Liver (tissue), 10 donors: ENCODE data around the gene PRTFDC1. TPM values are rescaled to one million over a fixed set of nuclear protein-coding genes. Genes with fewer than 3 reads are reported as not detected.

Source experiments
- DNase-seq: peaks from one replicate; pipeline ENCODE4 v3.0.0-alpha.2; 2017; ENCODE audit warnings: low spot score
- H3K27ac ChIP-seq, 2 donors: one replicate each; pipeline ENCODE4 v1.7.0; 2013; ENCODE audit warnings: inconsistent platforms in 2 of 2, low read length in 2 of 2, control low read depth in 1 of 2, low read depth in 1 of 2, mild to moderate bottlenecking in 1 of 2
- H3K27me3 ChIP-seq, 4 donors: one replicate each; pipeline versions ENCODE4 v1.6.1 to v1.7.0; 2013; ENCODE audit warnings: low read length in 3 of 4, inconsistent platforms in 1 of 4, mild to moderate bottlenecking in 1 of 4, moderate library complexity in 1 of 4; ENCODE audit not compliant: control insufficient read depth in 4 of 4, insufficient read depth in 4 of 4
- H3K36me3 ChIP-seq, 4 donors: one replicate each; pipeline versions ENCODE4 v1.6.1 to v1.7.0; 2013; ENCODE audit warnings: low read length in 3 of 4, mild to moderate bottlenecking in 3 of 4, low read depth in 1 of 4, moderate library complexity in 1 of 4; ENCODE audit not compliant: control insufficient read depth in 4 of 4, insufficient read depth in 3 of 4
- H3K4me1 ChIP-seq, 4 donors: one replicate each; pipeline versions ENCODE4 v1.6.1 to v1.7.0; 2013; ENCODE audit warnings: low read length in 3 of 4, mild to moderate bottlenecking in 3 of 4, moderate library complexity in 1 of 4; ENCODE audit not compliant: control insufficient read depth in 4 of 4, insufficient read depth in 4 of 4
- H3K4me3 ChIP-seq, 3 donors: one replicate each; pipeline versions ENCODE4 v1.6.1 to v1.7.0; 2013; ENCODE audit warnings: low read length in 3 of 3, control low read depth in 1 of 3, low read depth in 1 of 3, mild to moderate bottlenecking in 1 of 3
- H3K9ac ChIP-seq, 2 donors: one replicate each; pipeline ENCODE4 v1.7.0; 2013; ENCODE audit warnings: low read length in 2 of 2, mild to moderate bottlenecking in 2 of 2, moderate library complexity in 2 of 2, control low read depth in 1 of 2, low read depth in 1 of 2
- H3K9me3 ChIP-seq, 4 donors: one replicate each; pipeline versions ENCODE4 v1.6.1 to v1.7.0; 2013; ENCODE audit warnings: low read length in 3 of 4; ENCODE audit not compliant: control insufficient read depth in 4 of 4
- CTCF ChIP-seq: fragments of 150-350 bp; IDR thresholded peaks from 2 replicates; pipeline ENCODE4 v1.5.1; 2017; ENCODE audit warnings: improper control_type of control experiment, low read depth, low read length; ENCODE audit not compliant: missing input control
- EGR1 ChIP-seq, 2 donors: IDR thresholded peaks; 2 replicates each; pipeline ENCODE4 v1.6.1; 2016 to 2018; ENCODE audit warnings: antibody characterized with exemption in 2 of 2, low read depth in 2 of 2
- FOXA1 ChIP-seq: IDR thresholded peaks from 2 replicates; pipeline ENCODE4 v1.6.1; 2016; ENCODE audit warnings: antibody characterized with exemption
- FOXA2 ChIP-seq: IDR thresholded peaks from 2 replicates; pipeline ENCODE4 v1.6.1; 2016; ENCODE audit warnings: antibody characterized with exemption
- GABPA ChIP-seq, 2 donors: IDR thresholded peaks in 1 of 2; conservative IDR thresholded peaks in 1 of 2; 2 replicates each; pipeline ENCODE4 v1.6.1; 2016; ENCODE audit warnings: antibody characterized with exemption in 2 of 2, mild to moderate bottlenecking in 1 of 2, moderate library complexity in 1 of 2
- HNF4A ChIP-seq, 2 donors: conservative IDR thresholded peaks; 2 replicates each; pipeline ENCODE4 v1.6.1; 2016; ENCODE audit warnings: antibody characterized with exemption in 2 of 2, mild to moderate bottlenecking in 2 of 2
- HNF4G ChIP-seq: IDR thresholded peaks from 2 replicates; pipeline ENCODE4 v1.6.1; 2016; ENCODE audit warnings: antibody characterized with exemption
- JUND ChIP-seq, 2 donors: IDR thresholded peaks; 2 replicates each; pipeline ENCODE4 v1.6.1; 2016; ENCODE audit warnings: antibody characterized with exemption in 2 of 2
- MAX ChIP-seq: IDR thresholded peaks from 2 replicates; pipeline ENCODE4 v1.6.1; 2016; ENCODE audit warnings: antibody characterized with exemption
- NR2F2 ChIP-seq: IDR thresholded peaks from 2 replicates; pipeline ENCODE4 v1.6.1; 2016; ENCODE audit warnings: antibody characterized with exemption
- RAD21 ChIP-seq, 2 donors: IDR thresholded peaks; 2 replicates each; pipeline ENCODE4 v1.6.1; 2016; ENCODE audit warnings: antibody characterized with exemption in 2 of 2, mild to moderate bottlenecking in 2 of 2
- REST ChIP-seq: IDR thresholded peaks from 2 replicates; pipeline ENCODE4 v1.6.1; 2016; ENCODE audit warnings: antibody characterized with exemption, mild to moderate bottlenecking
- RXRA ChIP-seq, 2 donors: IDR thresholded peaks; 2 replicates each; pipeline ENCODE4 v1.6.1; 2017 to 2018; ENCODE audit warnings: antibody characterized with exemption in 2 of 2, mild to moderate bottlenecking in 1 of 2
- SP1 ChIP-seq: IDR thresholded peaks from 2 replicates; pipeline ENCODE4 v1.6.1; 2018; ENCODE audit warnings: antibody characterized with exemption, mild to moderate bottlenecking
- TAF1 ChIP-seq: conservative IDR thresholded peaks from 2 replicates; pipeline ENCODE4 v1.6.1; 2016; ENCODE audit warnings: antibody characterized with exemption, mild to moderate bottlenecking
- YY1 ChIP-seq: IDR thresholded peaks from 2 replicates; pipeline ENCODE4 v1.6.1; 2016; ENCODE audit warnings: antibody characterized with exemption, mild to moderate bottlenecking
- ZBTB33 ChIP-seq: IDR thresholded peaks from 2 replicates; pipeline ENCODE4 v1.6.1; 2016; ENCODE audit warnings: antibody characterized with exemption
- WGBS: extraction: QIAGEN DNeasy Blood & Tissue Kit; methylation state at CpG from one replicate; pipeline ENCODE4 v1.1.7; 2013; 5-methylcytosine and 5-hydroxymethylcytosine counted together
- polyA plus RNA-seq, 2 donors: library from polyadenylated mRNA; stranded (reverse) in 1 of 2; unstranded in 1 of 2; fragments of 200-250 nt in 1 of 2; fragments of >200 nt in 1 of 2; fragmentation: Nextera tagmentation in 1 of 2; extraction: Ambion mirVana in 1 of 2; gene quantifications; one replicate each; pipeline versions ENCODE4 v1.2.1 to v1.2.3, GENCODE V29; 2013 to 2015
- small RNA-seq: library from RNA; depleted of rRNA; stranded (forward); fragments of <200 nt; gene quantifications from one replicate; pipeline ENCODE3, GENCODE V24; 2014
- total RNA-seq, 2 donors: library from RNA; depleted of rRNA; stranded (reverse); fragments of >200 nt; gene quantifications; one replicate each; pipeline ENCODE4 v1.2.3, GENCODE V29; 2014
- TF ChIP-seq, protein P1 (sequence below): IDR thresholded peaks from 2 replicates; pipeline ENCODE4 v1.6.1; 2016; ENCODE audit warnings: antibody characterized with exemption
- donor health status: healthy.
- donor health status: healthy.
- donor health status: healthy.
- donor health status: healthy.
- donor health status: healthy.

The PRTFDC1 gene
- total and polyA plus RNA-seq, 4 donors: 0.93 to 3.1 (median 1.9) TPM

GRCh38 chr10:24800861-24801260 lies 151.5 kb downstream of the PRTFDC1 start:
- H3K27ac ChIP-seq: no peak overlapping the region
- no peak for DNase-seq
- WGBS: 92% methylated on average over 6 of the region's 6 CpGs
- H3K4me1 ChIP-seq: no peaks in the 10 kb centered on the region
- no peaks in the 10 kb centered on the region for H3K27me3 ChIP-seq
- no peaks in the 10 kb centered on the region for H3K36me3 ChIP-seq
- H3K9ac ChIP-seq: no peak overlapping the region
- H3K9me3 ChIP-seq: no peaks in the 10 kb centered on the region
- TF ChIP-seq CTCF (no peak), ZBTB33 (no peak), JUND (IDR thresholded peaks at IDR 0.05) (no peak), NR2F2 (no peak), RAD21 (IDR thresholded peaks at IDR 0.05) (no peak), REST (no peak), FOXA2 (no peak), SP1 (no peak), HNF4A (conservative IDR thresholded peaks at IDR 0.05) (no peak), TAF1 (no peak), HNF4G (no peak), EGR1 (IDR thresholded peaks at IDR 0.05; ENCODE audit: low read depth in 2 of 2) (no peak), GABPA (IDR thresholded peaks at IDR 0.05 in 1 of 2, conservative IDR thresholded peaks at IDR 0.05 in 1 of 2) (no peak), RXRA (IDR thresholded peaks at IDR 0.05) (no peak), FOXA1 (no peak), MAX (no peak), YY1 (no peak)
- TF ChIP-seq, protein P1, sequence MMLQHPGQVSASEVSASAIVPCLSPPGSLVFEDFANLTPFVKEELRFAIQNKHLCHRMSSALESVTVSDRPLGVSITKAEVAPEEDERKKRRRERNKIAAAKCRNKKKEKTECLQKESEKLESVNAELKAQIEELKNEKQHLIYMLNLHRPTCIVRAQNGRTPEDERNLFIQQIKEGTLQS: no peak
- H3K4me3 ChIP-seq: no peak overlapping the region

Small RNA genes within 50 kb of the gene (small RNA-seq; reads per million reads assigned to genes)
- gene AL512598.1 (not detected), gene RN7SKP241 (not detected)

Other genes with a start within 250 kb of the PRTFDC1 start
- gene ARHGAP21, start 228.7 kb downstream of the PRTFDC1 start, total RNA-seq: 10 to 100 TPM; 18.6 to 30.6 TPM
- gene ARHGAP21, start 228.7 kb downstream of the PRTFDC1 start, polyA plus RNA-seq: 10 to 100 TPM in 1 of 2 donors, 1 to 10 TPM in 1; 7.8 to 12.7 TPM
- gene ENKUR, start 63.6 kb upstream of the PRTFDC1 start, total RNA-seq: under 1 TPM; 0.08 to 0.14 TPM
- gene ENKUR, start 63.6 kb upstream of the PRTFDC1 start, polyA plus RNA-seq: under 1 TPM; 0.13 to 0.15 TPM
- 1 to 10 TPM; 8.0 to 8.2 TPM for gene THNSL1, start 64.0 kb upstream of the PRTFDC1 start, total RNA-seq
- gene THNSL1, start 64.0 kb upstream of the PRTFDC1 start, polyA plus RNA-seq: 1 to 10 TPM; 5.0 to 7.5 TPM
- gene GPR158, start 222.4 kb upstream of the PRTFDC1 start, total RNA-seq: under 1 TPM in 1 of 2 donors, not detected in 1; 0.08 TPM
- under 1 TPM in 1 of 2 donors, not detected in 1; 0.03 TPM for gene GPR158, start 222.4 kb upstream of the PRTFDC1 start, polyA plus RNA-seq